Muscle of arm (tissue), 12 donors: ENCODE results near the gene MICOS13. TPM values are rescaled to one million over a fixed set of nuclear protein-coding genes. Genes with fewer than 3 reads are reported as not detected.

Experiments used
- DNase-seq: peaks from one replicate; pipeline ENCODE4 v3.0.0-alpha.2; 2013
- polyA plus RNA-seq, 12 donors: library from polyadenylated mRNA; unstranded; fragments of 120-200 nt; gene quantifications; one replicate each; pipeline ENCODE4 v1.2.1, GENCODE V29; 2013; ENCODE audit not compliant: insufficient read length in 12 of 12

The MICOS13 gene
- polyA plus RNA-seq, 12 donors = 58.2 to 116 (median 68.2) TPM; not detected in 1

DNA sequence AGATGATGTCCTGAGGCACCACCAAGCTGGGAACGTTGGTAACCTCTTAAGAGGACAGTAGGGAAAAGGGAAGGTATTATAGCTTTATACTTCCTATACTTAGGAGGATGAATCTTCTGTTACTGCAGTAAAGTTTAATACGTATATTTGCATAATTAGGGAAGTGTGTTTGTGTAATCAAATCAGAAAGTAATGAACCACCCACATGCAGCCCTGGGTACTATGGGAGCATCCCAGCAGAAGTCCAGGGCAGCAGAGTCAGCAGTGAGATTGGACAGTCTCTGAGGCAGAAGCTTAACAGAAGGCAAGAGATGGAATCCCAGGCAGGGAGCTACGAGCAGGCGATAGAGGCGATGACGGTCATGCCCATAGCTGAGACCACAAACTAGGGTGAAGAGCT, 44.9 kb downstream of the MICOS13 start:
- no peak for DNase-seq

- DNase-seq = no peak
These were observed 47.7 kb downstream of the MICOS13 start for GRCh38 chr19:5632657-5633056.

GRCh38 chr19:5632241-5632612, 48.1 kb downstream of the MICOS13 start:
- DNase-seq = no peak

DNA sequence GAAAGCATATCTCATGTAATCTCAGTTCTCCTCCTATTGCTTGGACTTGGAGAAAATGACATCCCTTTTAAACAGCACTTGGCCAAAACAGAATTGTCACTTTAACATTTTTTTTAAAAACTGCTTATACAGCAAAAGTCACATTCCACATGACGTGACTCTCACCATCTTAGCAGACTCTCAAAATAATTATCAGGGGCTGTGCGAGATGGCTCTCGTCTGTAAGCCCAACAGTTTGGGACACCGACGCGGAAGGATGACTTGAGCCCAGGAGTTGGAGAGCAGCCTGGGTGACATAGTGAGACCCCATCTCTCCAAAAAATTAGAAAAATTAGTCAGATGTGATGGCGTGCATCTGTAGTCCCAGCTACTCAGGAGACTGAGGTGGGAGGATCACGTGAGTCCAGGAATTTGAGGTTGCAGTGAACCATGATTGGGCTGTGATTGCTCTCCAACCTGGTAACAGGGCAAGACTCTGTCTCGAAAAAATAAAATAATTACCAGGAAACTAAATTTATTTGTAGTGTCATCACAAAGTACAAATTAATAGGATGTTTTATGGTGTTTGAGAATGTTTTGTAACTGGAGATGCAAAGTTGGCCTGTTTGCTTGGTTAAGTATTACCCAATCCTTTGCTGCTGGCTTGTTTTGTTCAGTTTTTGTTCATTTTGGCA, 48.6 kb downstream of the MICOS13 start:
- no peak for DNase-seq

GRCh38 chr19:5628919-5629481, 51.3 kb downstream of the MICOS13 start:
- no peak for DNase-seq

- DNase-seq = no peak
These were observed 51.9 kb downstream of the MICOS13 start for GRCh38 chr19:5628461-5628860.

Other genes with a start within 250 kb of the MICOS13 start
- not detected for gene ZNRF4, start 225.1 kb downstream of the MICOS13 start, polyA plus RNA-seq
- gene TINCR, start 112.6 kb downstream of the MICOS13 start, polyA plus RNA-seq = 1 to 10 TPM in 4 of 12 donors, under 1 TPM in 6, not detected in 2; 0.22 to 8.7 (median 0.71) TPM
- gene SAFB2, start 57.7 kb downstream of the MICOS13 start, polyA plus RNA-seq = 10 to 100 TPM in 11 of 12 donors, not detected in 1; 32.9 to 72.7 (median 45.3) TPM
- 100 to 1,000 TPM in 3 of 12 donors, 10 to 100 TPM in 8, not detected in 1; 79.8 to 122 (median 90.3) TPM for gene SAFB, start 57.4 kb downstream of the MICOS13 start, polyA plus RNA-seq
- 1 to 10 TPM in 10 of 12 donors, not detected in 2; 2.9 to 6.9 (median 4.9) TPM for gene HSD11B1L, start 511 bp upstream of the MICOS13 start, polyA plus RNA-seq
- 1,000 to 10,000 TPM in 11 of 12 donors, 100 to 1,000 TPM in 1; 913 to 2,217 (median 1,062) TPM for gene RPL36, start 9.8 kb upstream of the MICOS13 start, polyA plus RNA-seq
- 10 to 100 TPM in 11 of 12 donors, not detected in 1; 35.6 to 60.1 (median 42.4) TPM for gene LONP1, start 39.6 kb upstream of the MICOS13 start, polyA plus RNA-seq
- under 1 TPM in 1 of 12 donors, not detected in 11; 0.20 TPM for gene CATSPERD, start 40.1 kb upstream of the MICOS13 start, polyA plus RNA-seq
- gene PRR22, start 104.2 kb upstream of the MICOS13 start, polyA plus RNA-seq = 1 to 10 TPM in 8 of 12 donors, under 1 TPM in 2, not detected in 2; 0.62 to 4.4 (median 1.2) TPM
- 10 to 100 TPM in 11 of 12 donors, not detected in 1; 13.3 to 29.3 (median 17.7) TPM for gene DUS3L, start 110.6 kb upstream of the MICOS13 start, polyA plus RNA-seq
- 1 to 10 TPM in 2 of 12 donors, under 1 TPM in 7, not detected in 3; 0.14 to 4.2 (median 0.33) TPM for gene NRTN, start 124.6 kb upstream of the MICOS13 start, polyA plus RNA-seq
- gene FUT6, start 159.2 kb upstream of the MICOS13 start, polyA plus RNA-seq = under 1 TPM in 3 of 12 donors, not detected in 9; 0.15 to 0.40 (median 0.16) TPM
- gene FUT3, start 170.9 kb upstream of the MICOS13 start, polyA plus RNA-seq = 1 to 10 TPM in 1 of 12 donors, under 1 TPM in 5, not detected in 6; 0.15 to 1.4 (median 0.42) TPM
- under 1 TPM in 2 of 12 donors, not detected in 10; 0.11 to 0.21 TPM for gene FUT5, start 190.0 kb upstream of the MICOS13 start, polyA plus RNA-seq
- 100 to 1,000 TPM in 11 of 12 donors, not detected in 1; 138 to 197 (median 162) TPM for gene NDUFA11, start 223.3 kb upstream of the MICOS13 start, polyA plus RNA-seq
- gene VMAC, start 224.4 kb upstream of the MICOS13 start, polyA plus RNA-seq = 1 to 10 TPM in 11 of 12 donors, not detected in 1; 2.1 to 6.3 (median 4.0) TPM
- gene CAPS, start 233.7 kb upstream of the MICOS13 start, polyA plus RNA-seq = 1 to 10 TPM in 11 of 12 donors, not detected in 1; 2.6 to 9.3 (median 4.8) TPM